Measurements from ENCODE around the gene NUP107.

GRCh38 chr12:68639396-68639767 is 47.4 kb upstream of the NUP107 start:
- no peak for TF ChIP-seq CTCF (conservative IDR thresholded peaks at IDR 0.05; ENCODE audit: low read length)
- no peak for TF ChIP-seq EZH2phosphoT487 (IDR thresholded peaks at IDR 0.05; ENCODE audit: borderline replicate concordance, low read depth, low read length)

Measured in OCI-LY7 (cell line).